IMR-90 (cell line): Measurements from ENCODE around the gene RASGEF1C. TPM values are rescaled to one million over a fixed set of nuclear protein-coding genes. Genes with fewer than 3 reads are reported as not detected.

Experiments used
- ATAC-seq: fragments of 200-7000 bp; cut with Tn5 transposase; 2 replicates; pipeline ENCODE4 v1.9.1; 2020; ENCODE audit warnings: low read depth, mild to moderate bottlenecking, moderate library complexity
- BruUV-seq: library from RNA; stranded (reverse); fragments of 400-500 nt; replicated peaks from 2 replicates; lab custom pipeline; 2021; lab: Mats Ljungman, UMichigan
- CTCF ChIA-PET: fragments of 300-600 bp; formaldehyde crosslinking; extraction: SDS; loops from one replicate; lab custom pipeline; 2021; ENCODE audit warnings: antibody characterized with exemption; lab: Yijun Ruan, JAX
- POLR2A ChIA-PET: fragments of 300-600 bp; sonication (Branson Sonifier 250); formaldehyde crosslinking; loops from one replicate; lab custom pipeline; 2022; ENCODE audit warnings: antibody characterized with exemption; ENCODE audit not compliant: unreplicated experiment; lab: Charles Lee
- DNase-seq: peaks from one replicate; pipeline ENCODE4 v3.0.0; 2013
- H2AFZ ChIP-seq: replicated peaks from 2 replicates; pipeline ENCODE3; 2013; ENCODE audit warnings: low read length, mild to moderate bottlenecking; ENCODE audit not compliant: poor library complexity
- H2AK5ac ChIP-seq: 2 replicates; pipeline ENCODE4 v1.6.1; 2013; ENCODE audit warnings: low read depth, low read length, inconsistent platforms
- H2AK9ac ChIP-seq: replicated peaks from 2 replicates; pipeline ENCODE3; 2013; ENCODE audit warnings: mild to moderate bottlenecking, low read depth, low read length, moderate library complexity; ENCODE audit not compliant: poor library complexity
- H2BK120ac ChIP-seq: 2 replicates; pipeline ENCODE4 v1.6.1; 2013; ENCODE audit warnings: low read depth, low read length, inconsistent platforms
- H2BK15ac ChIP-seq: 3 replicates; pipeline ENCODE4 v1.6.1; 2013; ENCODE audit warnings: low read depth, low read length, inconsistent platforms
- H2BK20ac ChIP-seq: 2 replicates; pipeline ENCODE4 v1.6.1; 2013; ENCODE audit warnings: low read depth, mild to moderate bottlenecking, inconsistent platforms, low read length, moderate library complexity
- H2BK5ac ChIP-seq: 2 replicates; pipeline ENCODE4 v1.6.1; 2013; ENCODE audit warnings: mild to moderate bottlenecking, low read depth, low read length, inconsistent platforms; ENCODE audit not compliant: poor library complexity, severe bottlenecking
- H3K14ac ChIP-seq: replicated peaks from 2 replicates; pipeline ENCODE4 v1.6.1; 2013; ENCODE audit warnings: low read depth, low read length, inconsistent platforms
- H3K18ac ChIP-seq: 2 replicates; pipeline ENCODE4 v1.6.1; 2013; ENCODE audit warnings: low read depth, low read length, control low read depth
- H3K23ac ChIP-seq: 2 replicates; pipeline ENCODE4 v1.6.1; 2013; ENCODE audit warnings: low read depth, low read length, inconsistent platforms
- H3K27ac ChIP-seq: 2 replicates; pipeline ENCODE4 v1.5.1; 2013; ENCODE audit warnings: mild to moderate bottlenecking, control low read depth, low read length; ENCODE audit not compliant: insufficient read depth
- H3K27me3 ChIP-seq: 2 replicates; pipeline ENCODE4 v1.6.1; 2013; ENCODE audit warnings: low read length; ENCODE audit not compliant: control insufficient read depth, insufficient read depth
- H3K36me3 ChIP-seq: 2 replicates; pipeline ENCODE4 v1.6.1; 2013; ENCODE audit warnings: low read length, mixed read lengths; ENCODE audit not compliant: control insufficient read depth, insufficient read depth
- H3K4ac ChIP-seq: 2 replicates; pipeline ENCODE4 v1.6.1; 2013; ENCODE audit warnings: low read depth, low read length, inconsistent platforms
- H3K4me1 ChIP-seq: 2 replicates; pipeline ENCODE4 v1.6.1; 2013; ENCODE audit warnings: low read length, mixed read lengths; ENCODE audit not compliant: control insufficient read depth, insufficient read depth
- H3K4me2 ChIP-seq: 2 replicates; pipeline ENCODE4 v1.6.1; 2013; ENCODE audit warnings: low read depth, mild to moderate bottlenecking, control low read depth, low read length, moderate library complexity
- H3K4me3 ChIP-seq: 2 replicates; pipeline ENCODE4 v1.5.1; 2013; ENCODE audit warnings: low read depth, mild to moderate bottlenecking, control low read depth, low read length, moderate library complexity; ENCODE audit not compliant: insufficient read depth
- H3K56ac ChIP-seq: 2 replicates; pipeline ENCODE4 v1.6.1; 2013; ENCODE audit warnings: low read length, inconsistent platforms; ENCODE audit not compliant: insufficient read depth; ENCODE audit errors: extremely low read depth
- H3K79me1 ChIP-seq, 2 experiments: 2 replicates each; pipeline ENCODE4 v1.6.1; 2013; ENCODE audit warnings: low read length in 2 of 2, inconsistent platforms in 1 of 2, low read depth in 1 of 2
- H3K9ac ChIP-seq: 2 replicates; pipeline ENCODE4 v1.6.1; 2013; ENCODE audit warnings: low read depth, low read length, control low read depth
- H3K9me1 ChIP-seq: 2 replicates; pipeline ENCODE4 v1.6.1; 2013; ENCODE audit warnings: low read length, inconsistent platforms; ENCODE audit not compliant: insufficient read depth
- H3K9me3 ChIP-seq: 2 replicates; pipeline ENCODE4 v1.6.1; 2013; ENCODE audit warnings: low read length; ENCODE audit not compliant: control insufficient read depth, insufficient read depth
- H4K20me1 ChIP-seq: 2 replicates; pipeline ENCODE4 v1.6.1; 2013; ENCODE audit warnings: low read length, inconsistent platforms; ENCODE audit not compliant: insufficient read depth
- H4K5ac ChIP-seq: 2 replicates; pipeline ENCODE4 v1.6.1; 2013; ENCODE audit warnings: mild to moderate bottlenecking, low read depth, low read length, control low read depth
- H4K8ac ChIP-seq, 2 experiments: 2 replicates each; pipeline ENCODE4 v1.6.1; 2013; ENCODE audit warnings: low read depth in 2 of 2, low read length in 2 of 2, control low read depth in 1 of 2, inconsistent platforms in 1 of 2
- H4K91ac ChIP-seq: 2 replicates; pipeline ENCODE4 v1.6.1; 2013; ENCODE audit warnings: low read depth, low read length, inconsistent platforms; ENCODE audit not compliant: insufficient read depth
- BHLHE40 ChIP-seq: fragments of 150-350 bp; IDR thresholded peaks from 2 replicates; pipeline ENCODE4 v1.6.1; 2016; ENCODE audit warnings: mild to moderate bottlenecking, low read depth, low read length
- CEBPB ChIP-seq: IDR thresholded peaks from 2 replicates; pipeline ENCODE4 v1.6.1; 2012; ENCODE audit warnings: low read depth, low read length, improper control_type of control experiment
- ELK1 ChIP-seq: fragments of 150-350 bp; IDR thresholded peaks from 2 replicates; pipeline ENCODE4 v1.6.1; 2016; ENCODE audit warnings: low read depth, mild to moderate bottlenecking, low read length, moderate library complexity, borderline replicate concordance
- MAZ ChIP-seq: IDR thresholded peaks from 2 replicates; pipeline ENCODE4 v1.6.1; 2012; ENCODE audit warnings: low read depth, mild to moderate bottlenecking, low read length, improper control_type of control experiment, moderate library complexity, borderline replicate concordance
- MXI1 ChIP-seq: IDR thresholded peaks from 2 replicates; pipeline ENCODE4 v1.6.1; 2012; ENCODE audit warnings: low read depth, mild to moderate bottlenecking, low read length, moderate library complexity, borderline replicate concordance
- RAD21 ChIP-seq: IDR thresholded peaks from 2 replicates; pipeline ENCODE4 v1.6.1; 2012; ENCODE audit warnings: low read length, improper control_type of control experiment
- RCOR1 ChIP-seq: IDR thresholded peaks from 2 replicates; pipeline ENCODE4 v1.6.1; 2012; ENCODE audit warnings: mild to moderate bottlenecking, low read length, improper control_type of control experiment; ENCODE audit not compliant: insufficient replicate concordance
- RFX5 ChIP-seq: IDR thresholded peaks from 2 replicates; pipeline ENCODE4 v1.8.0; 2012; ENCODE audit warnings: low read depth, mild to moderate bottlenecking, low read length, moderate library complexity
- WGBS, 2 experiments: methylation state at CpG; one replicate each; pipeline versions ENCODE4 v1.1.5 to v1.1.7; 2013; ENCODE audit warnings: missing lambda C conversion rate in 2 of 2; ENCODE audit not compliant: insufficient read length in 1 of 2; ENCODE audit errors: extremely low coverage in 2 of 2; 5-methylcytosine and 5-hydroxymethylcytosine counted together
- dilution Hi-C: fragments of 300-500 bp; cut with HindIII; formaldehyde crosslinking; loops from one replicate; pipeline ENCODE4 v1.14.3; 2018; ENCODE audit warnings: low sequenced_read_pairs; ENCODE audit not compliant: unreplicated experiment
- in situ Hi-C: fragments of 300-500 bp; cut with MboI; formaldehyde crosslinking; loops from 3 replicates; pipeline ENCODE4 v1.14.3; 2019; ENCODE audit warnings: low sequenced_read_pairs, inconsistent platforms, mixed read lengths
- intact Hi-C: fragments of 100-400 bp; cut with micrococcal nuclease; formaldehyde crosslinking; loops from 2 replicates; pipeline ENCODE4 v1.10.0; 2022
- polyA plus RNA-seq, 3 experiments: library from polyadenylated mRNA; depleted of rRNA; stranded (reverse); fragments of >200 nt; gene quantifications; 2 replicates each; pipeline ENCODE4 v1.2.3, GENCODE V29; 2012; ENCODE audit warnings: low replicate concordance in 1 of 3
- total RNA-seq: library from RNA; depleted of rRNA; stranded (reverse); fragments of >200 nt; gene quantifications from 2 replicates; pipeline ENCODE4 v1.2.3, GENCODE V29; 2012

The RASGEF1C gene
- total and polyA plus RNA-seq, 2 of the 4 experiments (the other 2 are of a cell fraction), result not detected

DNA sequence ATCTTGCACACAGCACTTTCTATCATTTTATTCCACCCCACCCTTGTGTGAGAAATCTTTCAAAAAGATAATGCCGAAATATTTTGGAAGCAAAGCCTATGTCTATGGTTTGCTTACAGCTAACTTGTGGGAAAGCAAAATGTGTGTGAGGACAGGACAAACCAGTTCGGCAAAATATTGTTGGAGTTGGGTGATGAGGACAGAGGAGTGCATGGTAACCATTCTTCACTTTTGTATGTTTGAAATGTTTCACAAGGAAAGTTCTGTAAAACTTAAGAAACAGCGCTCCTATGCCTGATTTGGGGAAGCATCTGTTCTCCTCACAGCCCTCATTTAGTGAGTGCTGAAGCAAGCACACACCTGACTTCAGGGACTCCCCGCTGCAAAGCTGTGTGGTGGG is 75.5 kb downstream of the RASGEF1C start:
- ChIA-PET POLR2A (no interaction called here), CTCF (no interaction called here)
- Histone ChIP-seq H3K4me2 (no peak overlapping the region), H3K36me3 (no peaks in the 10 kb centered on the region), H2AK5ac (no peak overlapping the region), H3K4me1 (peaks cover 2% of the 10 kb centered on the region; the same call in 1 of the 2 replicates), H3K23ac (no peak overlapping the region), H3K4ac (no peak overlapping the region), H3K27me3 (peaks cover 22% of the 10 kb centered on the region), H2BK15ac (no peak overlapping the region), H4K20me1 (no peaks in the 10 kb centered on the region; the same call in 1 of the 2 replicates), H2BK5ac (no peak overlapping the region), H3K9me1 (no peaks in the 10 kb centered on the region), H3K9ac (no peak overlapping the region), H3K56ac (no peak overlapping the region), H4K5ac (no peak overlapping the region), H4K8ac (no peak overlapping the region), H3K4me3 (no peak overlapping the region), H3K79me1 (no peaks in the 10 kb centered on the region), H2BK20ac (no peak overlapping the region), H3K9me3 (no peaks in the 10 kb centered on the region; the same call in 1 of the 2 replicates), H2AFZ (no peak overlapping the region), H3K18ac (no peak overlapping the region), H2BK120ac (no peak overlapping the region), H3K14ac (no peak overlapping the region), H4K91ac (no peak overlapping the region), H3K27ac (no peak overlapping the region), H2AK9ac (no peak overlapping the region)
- WGBS, 2 experiments, result 80% methylated on average over 1 of the region's 4 CpGs; no CpG with 5 or more reads in 1 of the 2 experiments
- intact Hi-C loops (no loop called here), dilution Hi-C loops (no loop called here), in situ Hi-C loops (loop anchor here (25.0 kb wide), 1 partner anchor 329 kb away; no protein-coding TSS in a partner anchor)
- ATAC-seq, result no peak
- no peak for DNase-seq
- BruUV-seq, result no TSS peak
- no peak for TF ChIP-seq RCOR1
- no peak for TF ChIP-seq MAZ
- no peak for TF ChIP-seq RAD21
- no peak for TF ChIP-seq RFX5
- TF ChIP-seq ELK1, result no peak
- no peak for TF ChIP-seq MXI1
- no peak for TF ChIP-seq BHLHE40
- TF ChIP-seq CEBPB, result no peak
